ENCODE measurements around the gene SELENON. TPM values are rescaled to one million over a fixed set of nuclear protein-coding genes. Genes with fewer than 3 reads are reported as not detected.

Gene SELENON
- polyA plus RNA-seq, 1 donor, result 58.5 TPM

GRCh38 chr1:25867210-25867991 is 67.4 kb downstream of the SELENON start:
- no peak for DNase-seq

Other genes with a start within 250 kb of the SELENON start
- 14.2 TPM for gene MAN1C1, start 183.4 kb upstream of the SELENON start, polyA plus RNA-seq (ENCODE audit: insufficient read length)
- gene MTFR1L, start 19.8 kb downstream of the SELENON start, polyA plus RNA-seq (ENCODE audit: insufficient read length), result 70.6 TPM
- 0.92 TPM for gene AUNIP, start 59.3 kb downstream of the SELENON start, polyA plus RNA-seq (ENCODE audit: insufficient read length)
- gene PAQR7, start 75.5 kb downstream of the SELENON start, polyA plus RNA-seq (ENCODE audit: insufficient read length), result 8.8 TPM
- 488 TPM for gene STMN1, start 106.2 kb downstream of the SELENON start, polyA plus RNA-seq (ENCODE audit: insufficient read length)
- 87.9 TPM for gene PAFAH2, start 197.9 kb downstream of the SELENON start, polyA plus RNA-seq (ENCODE audit: insufficient read length)
- 4.2 TPM for gene EXTL1, start 221.6 kb downstream of the SELENON start, polyA plus RNA-seq (ENCODE audit: insufficient read length)
- gene SLC30A2, start 245.9 kb downstream of the SELENON start, polyA plus RNA-seq (ENCODE audit: insufficient read length), result 0.97 TPM

Data from hindlimb muscle (tissue), 1 donor.